Neural progenitor cell (in vitro differentiated cells): ENCODE data around the gene LHX2. TPM values are rescaled to one million over a fixed set of nuclear protein-coding genes. Genes with fewer than 3 reads are reported as not detected.

Source experiments
- DNase-seq: peaks from one replicate; pipeline ENCODE4 v3.0.0-alpha.2; 2016; ENCODE audit warnings: low spot score
- H2AFZ ChIP-seq: fragments of 200-600 bp; sonication (generic); replicated peaks from 2 replicates; pipeline ENCODE4 v1.6.1; 2016; ENCODE audit warnings: antibody characterized with exemption
- H3F3A ChIP-seq: fragments of 200-600 bp; sonication (generic); 2 replicates; pipeline ENCODE4 v1.6.1; 2016; ENCODE audit warnings: antibody characterized with exemption, low read depth
- H3K27ac ChIP-seq: fragments of 200-600 bp; sonication (generic); 2 replicates; pipeline ENCODE4 v1.5.1; 2016; ENCODE audit warnings: mild to moderate bottlenecking
- H3K27me3 ChIP-seq: fragments of 200-600 bp; sonication (generic); 2 replicates; pipeline ENCODE4 v1.6.1; 2016; ENCODE audit warnings: mild to moderate bottlenecking, moderate library complexity
- H3K36me3 ChIP-seq: fragments of 200-600 bp; sonication (generic); 2 replicates; pipeline ENCODE4 v1.5.1; 2016
- H3K4me1 ChIP-seq: fragments of 200-600 bp; sonication (generic); 2 replicates; pipeline ENCODE4 v1.6.1; 2016; ENCODE audit warnings: mixed run types
- H3K4me2 ChIP-seq: fragments of 200-600 bp; sonication (generic); 2 replicates; pipeline ENCODE4 v1.6.1; 2016
- H3K4me3 ChIP-seq: fragments of 200-600 bp; sonication (generic); 2 replicates; pipeline ENCODE4 v1.5.1; 2016
- H3K79me2 ChIP-seq: fragments of 200-600 bp; sonication (generic); 2 replicates; pipeline ENCODE4 v1.6.1; 2016; ENCODE audit warnings: low read depth
- H3K9ac ChIP-seq: fragments of 200-600 bp; sonication (generic); 2 replicates; pipeline ENCODE4 v1.6.1; 2016
- H3K9me3 ChIP-seq: fragments of 200-600 bp; sonication (generic); 2 replicates; pipeline ENCODE4 v1.5.1; 2016; ENCODE audit warnings: low read depth
- H4K20me1 ChIP-seq: fragments of 200-600 bp; sonication (generic); 2 replicates; pipeline ENCODE4 v1.6.1; 2016; ENCODE audit warnings: low read depth
- H3K27ac Mint-ChIP-seq: 3 replicates; pipeline ENCODE4 v1.8.0; 2021; ENCODE audit warnings: mixed read lengths
- H3K27me3 Mint-ChIP-seq: 2 replicates; pipeline ENCODE4 v1.8.0; 2022; ENCODE audit warnings: low read depth, mild to moderate bottlenecking, inconsistent platforms, moderate library complexity, mixed read lengths; ENCODE audit not compliant: insufficient read depth
- H3K36me3 Mint-ChIP-seq: 3 replicates; pipeline ENCODE4 v1.8.0; 2021; ENCODE audit warnings: mixed read lengths
- H3K4me1 Mint-ChIP-seq: 3 replicates; pipeline ENCODE4 v1.8.0; 2021; ENCODE audit warnings: mixed read lengths
- H3K4me3 Mint-ChIP-seq: 3 replicates; pipeline ENCODE4 v1.8.0; 2021; ENCODE audit warnings: mild to moderate bottlenecking, moderate library complexity, mixed read lengths
- H3K9me3 Mint-ChIP-seq: 3 replicates; pipeline ENCODE4 v1.8.0; 2020; ENCODE audit warnings: mixed read lengths
- CTCF ChIP-seq: fragments of 200-600 bp; sonication (generic); IDR thresholded peaks from 2 replicates; pipeline ENCODE4 v1.5.1; 2017; ENCODE audit warnings: antibody characterized with exemption, mild to moderate bottlenecking
- EZH2 ChIP-seq: fragments of 200-600 bp; sonication (generic); IDR thresholded peaks from 2 replicates; pipeline ENCODE4 v1.6.1; 2017; ENCODE audit warnings: antibody characterized with exemption, mild to moderate bottlenecking, moderate library complexity
- EZH2phosphoT487 ChIP-seq: fragments of 200-600 bp; sonication (generic); IDR thresholded peaks from 2 replicates; pipeline ENCODE4 v1.6.1; 2017; ENCODE audit warnings: antibody characterized with exemption
- total RNA-seq: library from RNA; depleted of rRNA; stranded (reverse); fragments of >200 nt; gene quantifications from 2 replicates; pipeline ENCODE4 v1.2.3, GENCODE V29; 2015; ENCODE audit warnings: low replicate concordance

Gene LHX2
- total RNA-seq, 1 donor from 2014 or later = 36.3 TPM

GRCh38 chr9:124033967-124034366 lies 22.4 kb downstream of the LHX2 start:
- H3K9me3 ChIP-seq = no peaks in the 10 kb centered on the region
- no peak overlapping the region for H2AFZ ChIP-seq
- no peak for DNase-seq
- H3K27ac Mint-ChIP-seq = no peak overlapping the region
- H3K36me3 ChIP-seq = no peaks in the 10 kb centered on the region
- H4K20me1 ChIP-seq = peaks cover 43% of the 10 kb centered on the region
- H3K4me1 ChIP-seq = peaks cover 15% of the 10 kb centered on the region
- peaks cover 4% of the 10 kb centered on the region for H3K4me1 Mint-ChIP-seq
- H3K27me3 Mint-ChIP-seq = peaks cover 19% of the 10 kb centered on the region
- H3K4me3 Mint-ChIP-seq = no peak overlapping the region
- H3K4me3 ChIP-seq = no peak overlapping the region
- no peak overlapping the region for H3K9ac ChIP-seq
- H3F3A ChIP-seq = peaks cover 19% of the 10 kb centered on the region
- H3K4me2 ChIP-seq = no peak overlapping the region
- peak overlapping the region; percentile 77 for H3K27ac ChIP-seq
- no peaks in the 10 kb centered on the region for H3K36me3 Mint-ChIP-seq
- H3K27me3 ChIP-seq = peaks cover 96% of the 10 kb centered on the region
- no peak for TF ChIP-seq CTCF
- no peak for TF ChIP-seq EZH2phosphoT487
- TF ChIP-seq EZH2 = no peak
- H3K9me3 Mint-ChIP-seq = no peaks in the 10 kb centered on the region
- no peaks in the 10 kb centered on the region for H3K79me2 ChIP-seq

GRCh38 chr9:124035001-124035650 lies 23.6 kb downstream of the LHX2 start:
- H3K36me3 Mint-ChIP-seq = no peaks in the 10 kb centered on the region
- no peak overlapping the region for H3K4me3 Mint-ChIP-seq
- peaks cover 33% of the 10 kb centered on the region for H4K20me1 ChIP-seq
- H3K79me2 ChIP-seq = no peaks in the 10 kb centered on the region
- no peak overlapping the region for H3K27ac ChIP-seq
- H3K27me3 Mint-ChIP-seq = peaks cover 28% of the 10 kb centered on the region
- no peak overlapping the region for H3K27ac Mint-ChIP-seq
- H2AFZ ChIP-seq = no peak overlapping the region
- no peaks in the 10 kb centered on the region for H3K9me3 Mint-ChIP-seq
- no peak overlapping the region for H3K4me3 ChIP-seq
- peaks cover 4% of the 10 kb centered on the region for H3K4me1 Mint-ChIP-seq
- H3K9ac ChIP-seq = no peak overlapping the region
- peaks cover 19% of the 10 kb centered on the region for H3F3A ChIP-seq
- H3K27me3 ChIP-seq = peaks cover 96% of the 10 kb centered on the region
- no peaks in the 10 kb centered on the region for H3K9me3 ChIP-seq
- no peaks in the 10 kb centered on the region for H3K36me3 ChIP-seq
- no peak for TF ChIP-seq EZH2
- no peak for TF ChIP-seq CTCF
- no peak for TF ChIP-seq EZH2phosphoT487
- DNase-seq = no peak
- no peak overlapping the region for H3K4me2 ChIP-seq
- peaks cover 15% of the 10 kb centered on the region for H3K4me1 ChIP-seq

GRCh38 chr9:124036578-124036977 lies 25.0 kb downstream of the LHX2 start:
- Mint-ChIP-seq H3K27me3 (peaks cover 30% of the 10 kb centered on the region), H3K4me3 (no peak overlapping the region), H3K9me3 (no peaks in the 10 kb centered on the region), H3K36me3 (no peaks in the 10 kb centered on the region), H3K4me1 (peaks cover 5% of the 10 kb centered on the region), H3K27ac (no peak overlapping the region)
- peaks cover 19% of the 10 kb centered on the region for H3F3A ChIP-seq
- H2AFZ ChIP-seq = no peak overlapping the region
- TF ChIP-seq EZH2phosphoT487 (no peak), EZH2 (no peak), CTCF (no peak)
- H3K4me2 ChIP-seq = no peak overlapping the region
- DNase-seq = no peak
- no peak overlapping the region for H3K9ac ChIP-seq
- H3K9me3 ChIP-seq = no peaks in the 10 kb centered on the region
- peaks cover 24% of the 10 kb centered on the region for H4K20me1 ChIP-seq
- H3K4me1 ChIP-seq = peaks cover 20% of the 10 kb centered on the region
- no peak overlapping the region for H3K27ac ChIP-seq
- H3K36me3 ChIP-seq = no peaks in the 10 kb centered on the region
- H3K79me2 ChIP-seq = no peaks in the 10 kb centered on the region
- peaks cover 94% of the 10 kb centered on the region for H3K27me3 ChIP-seq
- H3K4me3 ChIP-seq = no peak overlapping the region
